ENCODE measurements around the gene EME1. TPM values are rescaled to one million over a fixed set of nuclear protein-coding genes. Genes with fewer than 3 reads are reported as not detected.

Gene EME1
- total RNA-seq, 3 donors from 2014 or later, result 0.29 to 2.0 (median 0.64) TPM

DNA sequence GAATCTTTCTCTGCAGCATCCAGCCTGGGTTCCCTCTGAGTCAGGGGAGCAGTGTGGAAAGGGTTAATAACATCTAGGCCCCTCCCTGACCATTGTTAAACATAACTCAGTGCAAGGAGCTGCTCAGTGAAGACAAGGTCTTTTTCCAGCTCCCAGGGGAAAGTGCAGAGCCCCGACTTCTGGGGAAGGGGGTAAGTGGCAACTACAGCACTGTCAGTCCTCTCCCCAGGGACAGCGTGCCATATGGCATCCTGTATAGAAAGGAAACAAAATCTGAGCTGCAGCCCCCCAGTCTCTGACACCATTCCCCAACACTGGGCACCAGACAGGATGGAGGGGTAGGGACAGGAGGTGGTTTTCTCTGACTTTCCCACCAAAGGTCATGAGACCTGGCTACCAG is 7.9 kb upstream of the EME1 start:
- Histone ChIP-seq H3K27me3 (no peaks in the 10 kb centered on the region), H3K4me1 (no peaks in the 10 kb centered on the region), H3K4me3 (no peak overlapping the region), H3K27ac (no peak overlapping the region), H3K9me3 (no peaks in the 10 kb centered on the region), H3K36me3 (peaks cover 5% of the 10 kb centered on the region)
- no peak for DNase-seq (ENCODE audit: low spot score in 2 of 2)
- TF ChIP-seq POLR2A (IDR thresholded peaks at IDR 0.05) (no peak), POLR2AphosphoS5 (IDR thresholded peaks at IDR 0.05) (no peak)
- TF ChIP-seq, protein P1, sequence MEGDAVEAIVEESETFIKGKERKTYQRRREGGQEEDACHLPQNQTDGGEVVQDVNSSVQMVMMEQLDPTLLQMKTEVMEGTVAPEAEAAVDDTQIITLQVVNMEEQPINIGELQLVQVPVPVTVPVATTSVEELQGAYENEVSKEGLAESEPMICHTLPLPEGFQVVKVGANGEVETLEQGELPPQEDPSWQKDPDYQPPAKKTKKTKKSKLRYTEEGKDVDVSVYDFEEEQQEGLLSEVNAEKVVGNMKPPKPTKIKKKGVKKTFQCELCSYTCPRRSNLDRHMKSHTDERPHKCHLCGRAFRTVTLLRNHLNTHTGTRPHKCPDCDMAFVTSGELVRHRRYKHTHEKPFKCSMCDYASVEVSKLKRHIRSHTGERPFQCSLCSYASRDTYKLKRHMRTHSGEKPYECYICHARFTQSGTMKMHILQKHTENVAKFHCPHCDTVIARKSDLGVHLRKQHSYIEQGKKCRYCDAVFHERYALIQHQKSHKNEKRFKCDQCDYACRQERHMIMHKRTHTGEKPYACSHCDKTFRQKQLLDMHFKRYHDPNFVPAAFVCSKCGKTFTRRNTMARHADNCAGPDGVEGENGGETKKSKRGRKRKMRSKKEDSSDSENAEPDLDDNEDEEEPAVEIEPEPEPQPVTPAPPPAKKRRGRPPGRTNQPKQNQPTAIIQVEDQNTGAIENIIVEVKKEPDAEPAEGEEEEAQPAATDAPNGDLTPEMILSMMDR (IDR thresholded peaks at IDR 0.05), result no peak
- intact Hi-C loops (cut with DNase I; ENCODE audit: low total_unique reads), result no loop called here

DNA sequence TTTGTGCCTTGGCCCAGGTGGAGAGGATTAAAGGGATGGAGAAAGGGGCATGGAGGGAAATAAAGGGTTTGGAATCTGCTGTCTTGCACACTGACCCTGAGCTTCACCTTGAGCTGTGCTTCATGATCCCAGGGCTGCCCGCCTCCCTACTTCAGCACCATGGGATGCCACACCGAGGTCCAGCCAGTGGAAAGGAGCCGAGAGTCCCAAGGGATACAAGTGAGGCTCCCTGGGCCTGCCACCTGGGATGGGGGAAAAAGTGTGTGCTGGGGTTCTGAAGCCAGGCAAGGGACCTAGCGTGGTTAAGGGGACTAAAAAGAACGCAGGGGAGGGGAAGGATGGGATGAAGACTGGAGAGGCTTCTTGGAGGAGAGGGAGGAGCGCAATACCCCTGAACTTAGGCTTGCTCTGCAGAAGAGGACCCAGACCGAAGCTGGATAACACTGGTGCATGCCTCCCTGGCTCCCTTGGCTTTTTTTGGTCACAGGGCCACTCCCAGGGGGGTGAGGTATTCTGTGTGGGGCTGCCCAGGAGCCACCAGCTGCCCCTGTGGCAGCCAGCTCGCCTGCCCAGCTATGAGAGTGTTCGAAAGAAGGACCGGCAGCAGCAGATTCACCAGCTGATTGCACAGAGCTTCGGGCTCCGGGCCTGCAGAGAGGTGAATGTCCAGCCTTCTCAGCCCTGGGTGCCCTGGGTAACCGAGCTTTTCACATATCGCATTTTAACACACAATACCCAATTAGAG is 7.2 kb upstream of the EME1 start:
- H3K4me1 ChIP-seq, result no peaks in the 10 kb centered on the region
- DNase-seq (ENCODE audit: low spot score in 2 of 2), result no peak
- TF ChIP-seq, protein P1 (IDR thresholded peaks at IDR 0.05), result no peak
- no peak for TF ChIP-seq POLR2A (IDR thresholded peaks at IDR 0.05)
- no peak for TF ChIP-seq POLR2AphosphoS5 (IDR thresholded peaks at IDR 0.05)
- no peak overlapping the region for H3K27ac ChIP-seq
- H3K9me3 ChIP-seq, result no peaks in the 10 kb centered on the region
- no peak overlapping the region for H3K4me3 ChIP-seq
- intact Hi-C loops (cut with DNase I; ENCODE audit: low total_unique reads), result no loop called here
- no peaks in the 10 kb centered on the region for H3K27me3 ChIP-seq
- peaks cover 5% of the 10 kb centered on the region for H3K36me3 ChIP-seq

DNA sequence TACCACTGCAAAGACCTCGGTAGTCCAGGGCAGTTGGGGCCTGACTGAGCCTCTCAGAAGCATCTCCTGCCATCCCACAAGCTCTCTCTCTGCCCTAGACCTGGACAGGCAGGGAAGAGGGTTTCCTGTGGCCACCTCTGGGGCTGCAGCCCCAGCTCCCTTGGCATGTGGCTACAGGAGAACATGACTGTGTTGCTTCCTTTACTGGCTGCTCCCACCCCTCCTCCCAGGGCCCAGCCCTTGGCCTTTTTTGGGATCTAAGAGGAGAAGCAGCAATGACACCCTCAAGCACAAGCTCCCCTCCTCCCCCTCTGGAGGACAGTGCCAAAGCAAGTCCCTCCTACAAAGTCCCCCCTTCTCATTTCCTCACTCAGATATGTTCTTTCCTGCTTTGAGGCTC is 5.6 kb upstream of the EME1 start:
- intact Hi-C loops (cut with DNase I; ENCODE audit: low total_unique reads), result no loop called here
- Histone ChIP-seq H3K9me3 (no peaks in the 10 kb centered on the region), H3K4me1 (peaks cover 2 to 14% of the 10 kb centered on the region in 2 donors), H3K36me3 (peaks cover 5% of the 10 kb centered on the region), H3K4me3 (no peak overlapping the region), H3K27ac (no peak overlapping the region), H3K27me3 (no peaks in the 10 kb centered on the region)
- DNase-seq (ENCODE audit: low spot score in 2 of 2), result no peak
- TF ChIP-seq, protein P1 (IDR thresholded peaks at IDR 0.05), result no peak
- TF ChIP-seq POLR2A (IDR thresholded peaks at IDR 0.05), result no peak
- no peak for TF ChIP-seq POLR2AphosphoS5 (IDR thresholded peaks at IDR 0.05)

DNA sequence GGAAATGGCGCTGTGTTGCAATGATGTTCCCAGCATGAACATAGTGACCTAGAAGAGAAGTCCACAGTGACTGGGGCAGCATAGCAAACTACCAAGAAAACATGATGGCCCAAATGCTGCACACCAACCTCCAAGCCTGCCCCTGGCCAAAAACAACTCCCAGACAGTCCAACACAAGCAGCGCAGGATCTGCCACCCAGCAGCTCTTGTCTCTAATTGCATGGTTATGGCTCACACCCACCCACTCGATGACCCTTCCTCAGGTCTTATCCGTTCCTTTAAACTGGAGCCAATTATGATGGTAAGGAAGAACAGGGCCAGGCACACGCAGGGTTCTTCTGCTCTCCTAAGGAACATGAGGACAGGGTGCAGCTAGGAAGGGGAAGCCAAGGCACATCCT is 3.0 kb upstream of the EME1 start:
- Histone ChIP-seq H3K4me1 (peaks cover 4 to 14% of the 10 kb centered on the region in 2 donors), H3K9me3 (no peaks in the 10 kb centered on the region), H3K27me3 (no peaks in the 10 kb centered on the region), H3K4me3 (no peak overlapping the region), H3K36me3 (peaks cover 5% of the 10 kb centered on the region), H3K27ac (no peak overlapping the region)
- TF ChIP-seq POLR2AphosphoS5 (IDR thresholded peaks at IDR 0.05) (no peak), POLR2A (IDR thresholded peaks at IDR 0.05) (no peak)
- TF ChIP-seq, protein P1 (IDR thresholded peaks at IDR 0.05), result no peak
- no peak for DNase-seq (ENCODE audit: low spot score in 2 of 2)
- intact Hi-C loops (cut with DNase I; ENCODE audit: low total_unique reads), result no loop called here

DNA sequence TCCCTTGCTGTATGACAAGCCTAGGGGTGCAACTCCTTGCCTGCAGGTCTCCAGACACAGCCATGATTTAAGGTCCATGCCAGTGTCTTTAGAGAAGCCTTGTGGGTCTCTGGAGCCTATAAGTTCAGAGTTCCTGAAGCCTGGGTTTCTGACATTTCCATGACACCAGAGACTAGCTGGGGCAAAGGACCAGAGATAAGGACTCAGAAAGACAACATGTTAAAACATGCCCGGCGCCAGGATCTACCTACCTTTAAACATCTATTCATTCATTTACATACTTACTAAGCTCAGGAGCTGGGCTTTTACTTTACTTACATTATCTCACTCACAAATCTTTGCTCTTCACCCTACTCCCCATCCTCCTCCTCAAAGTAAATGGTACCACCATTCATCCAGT is 1.5 kb upstream of the EME1 start:
- Histone ChIP-seq H3K27ac (no peak overlapping the region), H3K36me3 (peaks cover 5% of the 10 kb centered on the region), H3K4me3 (no peak overlapping the region), H3K9me3 (no peaks in the 10 kb centered on the region), H3K4me1 (peaks cover 4 to 14% of the 10 kb centered on the region in 2 donors), H3K27me3 (no peaks in the 10 kb centered on the region)
- intact Hi-C loops (cut with DNase I; ENCODE audit: low total_unique reads), result no loop called here
- TF ChIP-seq, protein P1 (IDR thresholded peaks at IDR 0.05), result no peak
- TF ChIP-seq POLR2AphosphoS5 (IDR thresholded peaks at IDR 0.05), result no peak
- no peak for DNase-seq (ENCODE audit: low spot score in 2 of 2)
